Measurements from ENCODE around the gene ISM1.

The ISM1 gene

GRCh38 chr20:13322621-13323020 lies 101.5 kb downstream of the ISM1 start:
- no peak for ATAC-seq
- TF ChIP-seq ZNF70 (CRISPR knock-in tag; IDR thresholded peaks at IDR 0.05) (no peak), TOX (CRISPR knock-in tag; IDR thresholded peaks at IDR 0.05; ENCODE audit: borderline replicate concordance) (no peak), OSR1 (CRISPR knock-in tag; IDR thresholded peaks at IDR 0.05) (no peak), GLIS3 (CRISPR knock-in tag; IDR thresholded peaks at IDR 0.05) (no peak), PPARA (CRISPR knock-in tag; IDR thresholded peaks at IDR 0.05; ENCODE audit: borderline replicate concordance) (no peak), TCF4 (CRISPR knock-in tag; IDR thresholded peaks at IDR 0.05; ENCODE audit: borderline replicate concordance) (no peak), CREB5 (CRISPR knock-in tag; IDR thresholded peaks at IDR 0.05; ENCODE audit: low read depth) (no peak), BACH2 (CRISPR knock-in tag; IDR thresholded peaks at IDR 0.05; ENCODE audit: borderline replicate concordance) (no peak), ISL1 (CRISPR knock-in tag; IDR thresholded peaks at IDR 0.05) (no peak), ARNTL (CRISPR knock-in tag; IDR thresholded peaks at IDR 0.05; ENCODE audit: borderline replicate concordance, low read depth) (no peak), ZFP3 (CRISPR knock-in tag; IDR thresholded peaks at IDR 0.05) (no peak), CSDC2 (CRISPR knock-in tag; IDR thresholded peaks at IDR 0.05) (no peak), TSHZ2 (CRISPR knock-in tag; IDR thresholded peaks at IDR 0.05) (no peak)
- TF ChIP-seq, protein P1, sequence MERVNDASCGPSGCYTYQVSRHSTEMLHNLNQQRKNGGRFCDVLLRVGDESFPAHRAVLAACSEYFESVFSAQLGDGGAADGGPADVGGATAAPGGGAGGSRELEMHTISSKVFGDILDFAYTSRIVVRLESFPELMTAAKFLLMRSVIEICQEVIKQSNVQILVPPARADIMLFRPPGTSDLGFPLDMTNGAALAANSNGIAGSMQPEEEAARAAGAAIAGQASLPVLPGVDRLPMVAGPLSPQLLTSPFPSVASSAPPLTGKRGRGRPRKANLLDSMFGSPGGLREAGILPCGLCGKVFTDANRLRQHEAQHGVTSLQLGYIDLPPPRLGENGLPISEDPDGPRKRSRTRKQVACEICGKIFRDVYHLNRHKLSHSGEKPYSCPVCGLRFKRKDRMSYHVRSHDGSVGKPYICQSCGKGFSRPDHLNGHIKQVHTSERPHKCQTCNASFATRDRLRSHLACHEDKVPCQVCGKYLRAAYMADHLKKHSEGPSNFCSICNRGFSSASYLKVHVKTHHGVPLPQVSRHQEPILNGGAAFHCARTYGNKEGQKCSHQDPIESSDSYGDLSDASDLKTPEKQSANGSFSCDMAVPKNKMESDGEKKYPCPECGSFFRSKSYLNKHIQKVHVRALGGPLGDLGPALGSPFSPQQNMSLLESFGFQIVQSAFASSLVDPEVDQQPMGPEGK (CRISPR knock-in tag; IDR thresholded peaks at IDR 0.05; ENCODE audit: borderline replicate concordance): no peak

DNA sequence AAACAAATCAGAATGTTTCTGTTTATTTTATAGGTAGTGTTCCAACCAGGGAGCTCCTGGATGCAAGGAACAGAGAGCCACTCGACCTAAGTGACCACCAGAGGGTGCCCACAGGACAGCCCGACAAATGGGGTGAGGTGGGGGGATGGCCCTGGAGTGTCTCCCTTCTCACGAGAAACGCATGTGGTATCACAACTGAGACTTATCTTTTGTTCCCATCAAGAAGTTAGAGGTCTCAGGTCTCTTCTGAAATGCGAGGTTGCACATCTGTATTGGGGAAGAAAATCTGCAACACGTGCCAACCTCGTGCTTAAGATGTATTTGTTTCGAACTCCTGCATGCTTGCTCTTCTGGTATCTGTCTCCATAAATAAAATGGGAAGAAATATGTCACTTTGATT lies 104.0 kb downstream of the ISM1 start:
- ATAC-seq: peak; percentile 84
- no peak for TF ChIP-seq PPARA (CRISPR knock-in tag; IDR thresholded peaks at IDR 0.05; ENCODE audit: borderline replicate concordance)
- no peak for TF ChIP-seq GLIS3 (CRISPR knock-in tag; IDR thresholded peaks at IDR 0.05)
- TF ChIP-seq, protein P1 (CRISPR knock-in tag; IDR thresholded peaks at IDR 0.05; ENCODE audit: borderline replicate concordance): no peak
- no peak for TF ChIP-seq ARNTL (CRISPR knock-in tag; IDR thresholded peaks at IDR 0.05; ENCODE audit: borderline replicate concordance, low read depth)
- TF ChIP-seq POU6F1 (CRISPR knock-in tag; IDR thresholded peaks at IDR 0.05; ENCODE audit: borderline replicate concordance, low read depth): no peak
- no peak for TF ChIP-seq CREB5 (CRISPR knock-in tag; IDR thresholded peaks at IDR 0.05; ENCODE audit: low read depth)
- no peak for TF ChIP-seq BACH2 (CRISPR knock-in tag; IDR thresholded peaks at IDR 0.05; ENCODE audit: borderline replicate concordance)

GRCh38 chr20:13325796-13326340 lies 104.8 kb downstream of the ISM1 start:
- no peak for ATAC-seq
- TF ChIP-seq OSR1 (CRISPR knock-in tag; IDR thresholded peaks at IDR 0.05) (no peak), ESRRG (CRISPR knock-in tag; IDR thresholded peaks at IDR 0.05) (no peak), ZFP3 (CRISPR knock-in tag; IDR thresholded peaks at IDR 0.05) (no peak), CSRNP3 (CRISPR knock-in tag; IDR thresholded peaks at IDR 0.05) (no peak), TCF4 (CRISPR knock-in tag; IDR thresholded peaks at IDR 0.05; ENCODE audit: borderline replicate concordance) (no peak), ZNF565 (CRISPR knock-in tag; conservative IDR thresholded peaks at IDR 0.05; ENCODE audit: low read depth) (no peak), BACH2 (CRISPR knock-in tag; IDR thresholded peaks at IDR 0.05; ENCODE audit: borderline replicate concordance) (no peak), ISL1 (CRISPR knock-in tag; IDR thresholded peaks at IDR 0.05) (no peak), TSHZ2 (CRISPR knock-in tag; IDR thresholded peaks at IDR 0.05) (no peak), ZC3H10 (CRISPR knock-in tag; IDR thresholded peaks at IDR 0.05) (no peak)
